Muscle layer of duodenum (tissue), 2 donors: ENCODE results near the gene CHKA.

Experiments used
- H3K27ac ChIP-seq: one replicate; pipeline ENCODE4 v1.7.0; 2013; ENCODE audit warnings: mild to moderate bottlenecking, low read length
- H3K27me3 ChIP-seq: one replicate; pipeline ENCODE4 v1.7.0; 2013; ENCODE audit warnings: low read depth, mild to moderate bottlenecking, control low read depth, low read length
- H3K36me3 ChIP-seq, 2 donors: one replicate each; pipeline ENCODE4 v1.7.0; 2013; ENCODE audit warnings: low read length in 2 of 2, control low read depth in 1 of 2, mild to moderate bottlenecking in 1 of 2; ENCODE audit not compliant: insufficient read depth in 2 of 2, control insufficient read depth in 1 of 2
- H3K4me1 ChIP-seq, 2 donors: one replicate each; pipeline ENCODE4 v1.7.0; 2013; ENCODE audit warnings: low read length in 2 of 2, mild to moderate bottlenecking in 2 of 2, control low read depth in 1 of 2, moderate library complexity in 1 of 2; ENCODE audit not compliant: insufficient read depth in 2 of 2, control insufficient read depth in 1 of 2
- H3K4me3 ChIP-seq, 2 donors: one replicate each; pipeline ENCODE4 v1.7.0; 2013; ENCODE audit warnings: low read length in 2 of 2, low read depth in 1 of 2, mild to moderate bottlenecking in 1 of 2
- H3K9me3 ChIP-seq, 2 donors: one replicate each; pipeline ENCODE4 v1.7.0; 2013; ENCODE audit warnings: low read length in 2 of 2, control low read depth in 1 of 2, mild to moderate bottlenecking in 1 of 2; ENCODE audit not compliant: control insufficient read depth in 1 of 2
- donor health status: healthy.

Gene CHKA

GRCh38 chr11:68089679-68090078 is 31.5 kb downstream of the CHKA start:
- peak overlapping the region; percentile 16 for H3K27ac ChIP-seq
- H3K27me3 ChIP-seq = no peaks in the 10 kb centered on the region
- no peak overlapping the region for H3K4me3 ChIP-seq
- no peaks in the 10 kb centered on the region for H3K4me1 ChIP-seq
- H3K9me3 ChIP-seq = no peaks in the 10 kb centered on the region
- no peaks in the 10 kb centered on the region for H3K36me3 ChIP-seq

GRCh38 chr11:68083517-68083916 is 37.7 kb downstream of the CHKA start:
- H3K9me3 ChIP-seq = no peaks in the 10 kb centered on the region
- H3K36me3 ChIP-seq = peaks cover 5% of the 10 kb centered on the region in 2 donors
- H3K4me1 ChIP-seq = no peaks in the 10 kb centered on the region
- H3K4me3 ChIP-seq = no peak overlapping the region
- H3K27ac ChIP-seq = no peak overlapping the region
- H3K27me3 ChIP-seq = no peaks in the 10 kb centered on the region

- Histone ChIP-seq H3K9me3 (no peaks in the 10 kb centered on the region), H3K27ac (no peak overlapping the region), H3K36me3 (peaks cover 5% of the 10 kb centered on the region in 2 donors), H3K27me3 (no peaks in the 10 kb centered on the region), H3K4me3 (no peak overlapping the region), H3K4me1 (no peaks in the 10 kb centered on the region)
These were observed 38.7 kb downstream of the CHKA start for GRCh38 chr11:68082481-68082880.

- no peaks in the 10 kb centered on the region for H3K27me3 ChIP-seq
These were observed 39.5 kb downstream of the CHKA start for GRCh38 chr11:68081691-68082090.

GRCh38 chr11:68080860-68081259 is 40.3 kb downstream of the CHKA start:
- Histone ChIP-seq H3K27ac (no peak overlapping the region), H3K36me3 (peaks cover 5% of the 10 kb centered on the region in 2 donors), H3K27me3 (no peaks in the 10 kb centered on the region), H3K4me1 (no peaks in the 10 kb centered on the region), H3K9me3 (no peaks in the 10 kb centered on the region), H3K4me3 (no peak overlapping the region)

More at GRCh38 chr11:68081691-68082090, 39.5 kb downstream of the CHKA start:
- Histone ChIP-seq H3K36me3 (peaks cover 5% of the 10 kb centered on the region in 2 donors), H3K4me3 (no peak overlapping the region), H3K4me1 (no peaks in the 10 kb centered on the region), H3K9me3 (no peaks in the 10 kb centered on the region), H3K27ac (no peak overlapping the region)

- H3K36me3 ChIP-seq = peaks cover 13 to 19% of the 10 kb centered on the region in 2 donors
- H3K9me3 ChIP-seq = no peaks in the 10 kb centered on the region
- no peaks in the 10 kb centered on the region for H3K4me1 ChIP-seq
- no peak overlapping the region for H3K4me3 ChIP-seq
- no peaks in the 10 kb centered on the region for H3K27me3 ChIP-seq
- H3K27ac ChIP-seq = no peak overlapping the region
These were observed 43.3 kb downstream of the CHKA start for GRCh38 chr11:68077617-68078582.

GRCh38 chr11:68076371-68077042 is 44.7 kb downstream of the CHKA start:
- no peaks in the 10 kb centered on the region for H3K27me3 ChIP-seq
- no peaks in the 10 kb centered on the region for H3K9me3 ChIP-seq
- H3K4me3 ChIP-seq = no peak overlapping the region
- no peaks in the 10 kb centered on the region for H3K4me1 ChIP-seq
- peaks cover 16 to 21% of the 10 kb centered on the region in 2 donors for H3K36me3 ChIP-seq
- H3K27ac ChIP-seq = no peak overlapping the region

- H3K27ac ChIP-seq = no peak overlapping the region
- H3K4me3 ChIP-seq = no peak overlapping the region
- peaks cover 23 to 31% of the 10 kb centered on the region in 2 donors for H3K36me3 ChIP-seq
- no peaks in the 10 kb centered on the region for H3K4me1 ChIP-seq
- no peaks in the 10 kb centered on the region for H3K9me3 ChIP-seq
- no peaks in the 10 kb centered on the region for H3K27me3 ChIP-seq
These were observed 46.4 kb downstream of the CHKA start for GRCh38 chr11:68074584-68075352.

- Histone ChIP-seq H3K27me3 (no peaks in the 10 kb centered on the region), H3K4me3 (no peak overlapping the region), H3K27ac (no peak overlapping the region), H3K4me1 (no peaks in the 10 kb centered on the region), H3K9me3 (no peaks in the 10 kb centered on the region), H3K36me3 (peaks cover 48 to 59% of the 10 kb centered on the region in 2 donors)
These were observed 49.7 kb downstream of the CHKA start for GRCh38 chr11:68071281-68072048.

- no peaks in the 10 kb centered on the region for H3K9me3 ChIP-seq
- H3K27me3 ChIP-seq = no peaks in the 10 kb centered on the region
- peaks cover 56 to 75% of the 10 kb centered on the region in 2 donors for H3K36me3 ChIP-seq
- H3K27ac ChIP-seq = no peak overlapping the region
- no peaks in the 10 kb centered on the region for H3K4me1 ChIP-seq
- no peak overlapping the region for H3K4me3 ChIP-seq
These were observed 53.2 kb downstream of the CHKA start for GRCh38 chr11:68067991-68068390.
